ENCODE results near the gene KAZN.

DNA sequence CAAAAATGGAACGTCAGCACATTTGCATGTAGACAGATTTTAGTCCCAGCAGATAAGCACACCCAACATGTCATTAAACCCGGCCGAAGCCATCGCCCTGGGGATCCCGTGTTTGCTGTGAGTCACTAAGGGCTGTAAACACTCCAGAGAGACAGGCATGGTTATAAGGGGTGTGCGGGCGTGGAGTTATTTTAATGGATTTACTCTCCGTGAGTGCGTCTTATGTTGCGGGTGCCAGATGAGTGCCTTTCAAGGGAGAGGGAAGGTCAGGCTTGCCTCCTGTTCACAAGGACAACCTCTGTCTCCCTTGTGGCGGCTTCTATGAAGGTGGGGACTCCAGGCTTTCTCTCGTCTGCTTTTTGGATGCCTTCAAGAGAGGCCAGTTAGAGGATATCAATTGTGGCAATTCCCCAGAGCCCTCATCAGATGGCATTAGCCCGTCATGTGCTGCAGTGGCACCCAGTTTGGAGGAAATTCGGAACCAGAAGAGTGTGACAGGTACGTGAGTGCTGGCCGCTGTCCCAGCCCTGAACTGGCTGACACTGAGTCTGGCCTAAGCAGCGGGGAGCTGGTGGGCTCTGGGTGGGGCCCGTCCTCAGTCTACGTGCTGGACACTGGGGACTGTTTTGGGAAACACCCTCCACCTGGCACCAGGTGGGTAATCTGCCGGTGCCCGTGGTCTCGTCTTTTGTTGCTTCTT lies 331.2 kb downstream of the KAZN start:
- TF ChIP-seq POLR2A (IDR thresholded peaks at IDR 0.05): no peak
- TF ChIP-seq, protein P1, sequence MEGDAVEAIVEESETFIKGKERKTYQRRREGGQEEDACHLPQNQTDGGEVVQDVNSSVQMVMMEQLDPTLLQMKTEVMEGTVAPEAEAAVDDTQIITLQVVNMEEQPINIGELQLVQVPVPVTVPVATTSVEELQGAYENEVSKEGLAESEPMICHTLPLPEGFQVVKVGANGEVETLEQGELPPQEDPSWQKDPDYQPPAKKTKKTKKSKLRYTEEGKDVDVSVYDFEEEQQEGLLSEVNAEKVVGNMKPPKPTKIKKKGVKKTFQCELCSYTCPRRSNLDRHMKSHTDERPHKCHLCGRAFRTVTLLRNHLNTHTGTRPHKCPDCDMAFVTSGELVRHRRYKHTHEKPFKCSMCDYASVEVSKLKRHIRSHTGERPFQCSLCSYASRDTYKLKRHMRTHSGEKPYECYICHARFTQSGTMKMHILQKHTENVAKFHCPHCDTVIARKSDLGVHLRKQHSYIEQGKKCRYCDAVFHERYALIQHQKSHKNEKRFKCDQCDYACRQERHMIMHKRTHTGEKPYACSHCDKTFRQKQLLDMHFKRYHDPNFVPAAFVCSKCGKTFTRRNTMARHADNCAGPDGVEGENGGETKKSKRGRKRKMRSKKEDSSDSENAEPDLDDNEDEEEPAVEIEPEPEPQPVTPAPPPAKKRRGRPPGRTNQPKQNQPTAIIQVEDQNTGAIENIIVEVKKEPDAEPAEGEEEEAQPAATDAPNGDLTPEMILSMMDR (IDR thresholded peaks at IDR 0.05): no peak
